CD14-positive monocyte (primary cell): Measurements from ENCODE around the gene ABT1. TPM values are rescaled to one million over a fixed set of nuclear protein-coding genes. Genes with fewer than 3 reads are reported as not detected.

Source experiments
- DNase-seq, 3 donors: peaks; one replicate each; pipeline ENCODE4 v3.0.0-alpha.2; 2011 to 2022
- H2AFZ ChIP-seq: 2 replicates; pipeline ENCODE4 v1.6.0; 2012; ENCODE audit warnings: mild to moderate bottlenecking, low read depth, low read length, inconsistent platforms; ENCODE audit not compliant: insufficient read depth, poor library complexity, severe bottlenecking
- H3K27ac ChIP-seq, 2 donors: 1 replicate in 1 of 2; 2 replicates in 1 of 2; pipeline ENCODE4 v1.5.1; 2012 to 2013; ENCODE audit warnings: low read length in 2 of 2, control low read depth in 1 of 2, inconsistent platforms in 1 of 2, low read depth in 1 of 2, mild to moderate bottlenecking in 1 of 2
- H3K27me3 ChIP-seq, 2 donors: one replicate each; pipeline versions ENCODE4 v1.6.0 to v1.6.1; 2011 to 2013; ENCODE audit warnings: low read length in 2 of 2; ENCODE audit not compliant: control insufficient read depth in 2 of 2, insufficient read depth in 2 of 2
- H3K36me3 ChIP-seq, 2 donors: replicated peaks in 1 of 2; 1 replicate in 1 of 2; 2 replicates in 1 of 2; pipeline versions ENCODE4 v1.5.1 to v1.6.1; 2012 to 2013; ENCODE audit warnings: low read length in 2 of 2, control low read depth in 1 of 2, inconsistent platforms in 1 of 2, mild to moderate bottlenecking in 1 of 2; ENCODE audit not compliant: insufficient read depth in 2 of 2, control insufficient read depth in 1 of 2
- H3K4me1 ChIP-seq, 2 donors: 1 replicate in 1 of 2; 2 replicates in 1 of 2; pipeline versions ENCODE4 v1.5.1 to v1.6.1; 2012 to 2013; ENCODE audit warnings: low read length in 2 of 2, control low read depth in 1 of 2, inconsistent platforms in 1 of 2, mild to moderate bottlenecking in 1 of 2, moderate library complexity in 1 of 2; ENCODE audit not compliant: insufficient read depth in 2 of 2, control insufficient read depth in 1 of 2
- H3K4me2 ChIP-seq: replicated peaks from 2 replicates; pipeline ENCODE3; 2012; ENCODE audit warnings: low read length, moderate library complexity, mild to moderate bottlenecking; ENCODE audit not compliant: poor library complexity, severe bottlenecking; ENCODE audit errors: extremely low read depth
- H3K4me3 ChIP-seq, 3 experiments: fragments of 200-600 bp in 1 of 3; sonication (generic) in 1 of 3; replicated peaks in 1 of 3; 1 replicate in 2 of 3; 2 replicates in 1 of 3; pipeline ENCODE4 v1.5.1; 2011 to 2013; ENCODE audit warnings: low read length in 3 of 3, mild to moderate bottlenecking in 3 of 3, control low read depth in 2 of 3, low read depth in 2 of 3, inconsistent platforms in 1 of 3, moderate library complexity in 1 of 3
- H3K79me2 ChIP-seq: 2 replicates; pipeline ENCODE4 v1.6.0; 2012; ENCODE audit warnings: mild to moderate bottlenecking, control low read depth, inconsistent platforms, low read length, moderate library complexity; ENCODE audit not compliant: insufficient read depth
- H3K9ac ChIP-seq: 2 replicates; pipeline ENCODE4 v1.6.0; 2017; ENCODE audit warnings: low read length, mild to moderate bottlenecking; ENCODE audit not compliant: insufficient read depth, poor library complexity, severe bottlenecking
- H3K9me3 ChIP-seq, 2 donors: replicated peaks in 1 of 2; 1 replicate in 1 of 2; 2 replicates in 1 of 2; pipeline versions ENCODE4 v1.5.1 to v1.6.1; 2012 to 2013; ENCODE audit warnings: low read length in 2 of 2, control low read depth in 1 of 2; ENCODE audit not compliant: control insufficient read depth in 1 of 2, insufficient read depth in 1 of 2
- H4K20me1 ChIP-seq: 2 replicates; pipeline ENCODE4 v1.6.0; 2012; ENCODE audit warnings: mild to moderate bottlenecking, low read length, control low read depth, moderate library complexity; ENCODE audit not compliant: insufficient read depth
- H3K27ac Mint-ChIP-seq, 7 donors: one replicate each; pipeline ENCODE4 v1.8.0; 2020; ENCODE audit warnings: mild to moderate bottlenecking in 7 of 7, mixed read lengths in 7 of 7, moderate library complexity in 6 of 7, inconsistent platforms in 2 of 7
- H3K27me3 Mint-ChIP-seq, 3 donors: one replicate each; pipeline ENCODE4 v1.8.0; 2021 to 2022; ENCODE audit warnings: low read depth in 3 of 3, mild to moderate bottlenecking in 3 of 3, mixed read lengths in 3 of 3, moderate library complexity in 3 of 3, inconsistent platforms in 1 of 3
- H3K36me3 Mint-ChIP-seq, 2 donors: one replicate each; pipeline ENCODE4 v1.8.0; 2020; ENCODE audit warnings: mixed read lengths in 2 of 2, inconsistent platforms in 1 of 2, mild to moderate bottlenecking in 1 of 2
- H3K4me1 Mint-ChIP-seq: one replicate; pipeline ENCODE4 v1.8.0; 2020; ENCODE audit warnings: mild to moderate bottlenecking, mixed read lengths
- H3K4me3 Mint-ChIP-seq, 2 donors: one replicate each; pipeline ENCODE4 v1.8.0; 2020; ENCODE audit warnings: mild to moderate bottlenecking in 2 of 2, mixed read lengths in 2 of 2, moderate library complexity in 1 of 2
- H3K9me3 Mint-ChIP-seq, 7 donors: one replicate each; pipeline ENCODE4 v1.8.0; 2020 to 2022; ENCODE audit warnings: mixed read lengths in 7 of 7, mild to moderate bottlenecking in 6 of 7, moderate library complexity in 6 of 7, inconsistent platforms in 2 of 7
- WGBS: methylation state at CpG from one replicate; pipeline ENCODE4 v1.1.5; 2013; ENCODE audit warnings: missing lambda C conversion rate; ENCODE audit not compliant: insufficient coverage; 5-methylcytosine and 5-hydroxymethylcytosine counted together
- intact Hi-C, 2 donors: fragments of 100-400 bp; cut with micrococcal nuclease; formaldehyde crosslinking; loops; one replicate each; pipeline versions ENCODE4 v1.15.0 to v1.15.1; 2023
- polyA plus RNA-seq, 3 donors: library from polyadenylated mRNA; depleted of rRNA in 1 of 3; unstranded in 2 of 3; stranded (reverse) in 1 of 3; fragments of 300-500 nt in 2 of 3; fragments of >200 nt in 1 of 3; fragmentation: Illumina TruSeq in 2 of 3; gene quantifications; 1 replicate in 2 of 3; 2 replicates in 1 of 3; pipeline ENCODE4 v1.2.3, GENCODE V29; 2012 to 2021
- TF ChIP-seq, protein P1 (sequence below): fragments of 200-600 bp; IDR thresholded peaks from one replicate; pipeline ENCODE4 v1.8.0; 2022; ENCODE audit warnings: antibody characterized with exemption, mild to moderate bottlenecking

The ABT1 gene
- polyA plus RNA-seq, 3 donors, result 11.6 to 40.6 (median 31.7) TPM

DNA sequence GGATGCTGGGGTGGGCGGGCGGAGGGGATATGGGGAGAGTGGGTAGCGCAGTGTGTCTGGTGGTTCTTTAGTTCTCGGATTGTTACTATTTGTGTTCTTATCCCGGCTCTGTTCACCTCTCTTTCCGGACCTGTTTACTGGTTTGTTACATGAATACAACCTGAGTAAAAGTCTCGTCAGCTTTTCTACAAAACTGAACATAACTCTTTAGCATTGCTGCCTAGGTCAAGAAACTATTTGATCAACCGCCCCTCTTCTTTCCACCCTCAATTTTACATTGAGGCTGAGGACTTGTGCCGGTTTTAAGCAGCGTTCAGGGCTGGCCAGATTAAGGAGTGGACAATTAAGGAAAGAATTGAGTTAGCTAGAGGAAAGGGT lies 625 bp downstream of the ABT1 start:
- H4K20me1 ChIP-seq, result no peaks in the 10 kb centered on the region
- TF ChIP-seq, protein P1, sequence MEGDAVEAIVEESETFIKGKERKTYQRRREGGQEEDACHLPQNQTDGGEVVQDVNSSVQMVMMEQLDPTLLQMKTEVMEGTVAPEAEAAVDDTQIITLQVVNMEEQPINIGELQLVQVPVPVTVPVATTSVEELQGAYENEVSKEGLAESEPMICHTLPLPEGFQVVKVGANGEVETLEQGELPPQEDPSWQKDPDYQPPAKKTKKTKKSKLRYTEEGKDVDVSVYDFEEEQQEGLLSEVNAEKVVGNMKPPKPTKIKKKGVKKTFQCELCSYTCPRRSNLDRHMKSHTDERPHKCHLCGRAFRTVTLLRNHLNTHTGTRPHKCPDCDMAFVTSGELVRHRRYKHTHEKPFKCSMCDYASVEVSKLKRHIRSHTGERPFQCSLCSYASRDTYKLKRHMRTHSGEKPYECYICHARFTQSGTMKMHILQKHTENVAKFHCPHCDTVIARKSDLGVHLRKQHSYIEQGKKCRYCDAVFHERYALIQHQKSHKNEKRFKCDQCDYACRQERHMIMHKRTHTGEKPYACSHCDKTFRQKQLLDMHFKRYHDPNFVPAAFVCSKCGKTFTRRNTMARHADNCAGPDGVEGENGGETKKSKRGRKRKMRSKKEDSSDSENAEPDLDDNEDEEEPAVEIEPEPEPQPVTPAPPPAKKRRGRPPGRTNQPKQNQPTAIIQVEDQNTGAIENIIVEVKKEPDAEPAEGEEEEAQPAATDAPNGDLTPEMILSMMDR, result no peak
- H2AFZ ChIP-seq, result peak overlapping the region; percentile 87
- intact Hi-C loops, result loop anchor here in 1 of 2 donors (10.0 kb wide), 2 partner anchors 253 to 547 kb away; a partner anchor contains a TSS
- H3K36me3 Mint-ChIP-seq, result peaks cover 25 to 29% of the 10 kb centered on the region in 2 donors
- peak overlapping the region in 1 of 7 donors; percentile 65 for H3K27ac Mint-ChIP-seq
- peak overlapping the region; percentile 94 for H3K9ac ChIP-seq
- H3K9me3 Mint-ChIP-seq, result peaks cover 0 to 6% (median 1%) of the 10 kb centered on the region in 7 donors
- H3K4me3 Mint-ChIP-seq, result no peak overlapping the region
- H3K4me2 ChIP-seq, result peak overlapping the region; percentile 96
- H3K9me3 ChIP-seq, result no peaks in the 10 kb centered on the region
- H3K4me3 ChIP-seq, result peak overlapping the region; percentile 83 to 94 (median 90)
- H3K27me3 ChIP-seq, result peaks cover 18 to 27% of the 10 kb centered on the region in 2 donors
- H3K27ac ChIP-seq, result peak overlapping the region; percentile 82 to 95
- DNase-seq, result no peak
- peaks cover 24% of the 10 kb centered on the region for H3K4me1 Mint-ChIP-seq
- peaks cover 17 to 39% of the 10 kb centered on the region in 2 donors for H3K4me1 ChIP-seq
- 20% methylated on average over 1 of the region's 10 CpGs for whole genome bisulfite sequencing
- H3K79me2 ChIP-seq, result peaks cover 17% of the 10 kb centered on the region
- H3K27me3 Mint-ChIP-seq, result peaks cover 19 to 22% (median 19%) of the 10 kb centered on the region in 3 donors
- peaks cover 19 to 24% of the 10 kb centered on the region in 2 donors for H3K36me3 ChIP-seq

DNA sequence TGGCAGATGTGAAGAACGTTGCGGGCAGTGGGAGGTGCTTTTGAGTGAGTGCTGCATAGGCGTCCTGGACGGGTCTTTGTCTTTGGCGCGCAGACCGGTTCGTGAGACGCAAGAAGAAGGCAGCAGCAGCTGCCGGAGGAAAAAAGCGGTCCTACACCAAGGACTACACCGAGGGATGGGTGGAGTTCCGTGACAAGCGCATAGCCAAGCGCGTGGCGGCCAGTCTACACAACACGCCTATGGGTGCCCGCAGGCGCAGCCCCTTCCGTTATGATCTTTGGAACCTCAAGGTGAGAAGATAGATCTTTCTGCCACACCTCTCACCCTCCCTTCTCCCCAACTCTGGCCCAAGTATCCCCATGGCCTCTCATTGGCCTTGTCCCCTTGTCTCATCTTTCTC lies 1.1 kb downstream of the ABT1 start:
- peak overlapping the region; percentile 94 for H3K9ac ChIP-seq
- peak overlapping the region in 3 of 7 donors; percentile 71 to 92 (median 83) for H3K27ac Mint-ChIP-seq

More for the DNA sequence above, 1.1 kb downstream of the ABT1 start:
- Histone ChIP-seq H3K27me3 (peaks cover 13 to 23% of the 10 kb centered on the region in 2 donors), H3K4me3 (peak overlapping the region; percentile 83 to 94 (median 90)), H3K9me3 (no peaks in the 10 kb centered on the region), H3K79me2 (peaks cover 17% of the 10 kb centered on the region), H3K4me1 (peaks cover 17 to 39% of the 10 kb centered on the region in 2 donors), H2AFZ (peak overlapping the region; percentile 87), H3K27ac (peak overlapping the region in 1 of 2 donors; percentile 95), H4K20me1 (no peaks in the 10 kb centered on the region), H3K4me2 (peak overlapping the region; percentile 96), H3K36me3 (peaks cover 19 to 24% of the 10 kb centered on the region in 2 donors)
- intact Hi-C loops, result loop anchor here in 1 of 2 donors (10.0 kb wide), 2 partner anchors 253 to 547 kb away; a partner anchor contains a TSS
- Mint-ChIP-seq H3K27me3 (peaks cover 19 to 22% (median 19%) of the 10 kb centered on the region in 3 donors), H3K4me1 (peaks cover 24% of the 10 kb centered on the region), H3K4me3 (no peak overlapping the region), H3K36me3 (peaks cover 27 to 29% of the 10 kb centered on the region in 2 donors), H3K9me3 (peaks cover 0 to 6% (median 1%) of the 10 kb centered on the region in 7 donors)
- TF ChIP-seq, protein P1, result no peak
- no peak for DNase-seq
- WGBS, result 64% methylated on average over 15 of the region's 21 CpGs
